ENCODE data around the gene PPP1R12A. TPM values are rescaled to one million over a fixed set of nuclear protein-coding genes. Genes with fewer than 3 reads are reported as not detected.

Gene PPP1R12A
- total and polyA plus RNA-seq, 9 of the 15 experiments (the other 6 are each of a cell fraction or from before 2014, with no cell fraction given): 26.4 to 119 (median 53.3) TPM

DNA sequence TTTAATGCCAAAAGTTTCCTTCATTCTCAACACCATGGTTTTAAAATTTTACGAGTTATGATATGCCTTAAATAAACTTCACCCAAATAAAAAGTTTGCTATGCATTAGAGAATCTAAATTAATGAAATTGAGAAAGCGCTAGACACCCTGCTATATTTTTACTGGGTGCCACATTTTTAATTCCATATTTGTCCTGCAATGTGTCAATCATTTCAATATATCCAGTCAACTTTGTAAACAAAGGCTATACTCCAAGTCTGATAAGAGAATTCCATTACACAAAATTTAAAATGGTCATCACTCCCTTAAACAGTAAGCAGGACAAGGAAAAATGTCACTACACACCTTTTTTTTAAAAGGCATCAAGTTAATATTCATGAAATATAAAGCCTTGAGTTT, 1.9 kb downstream of the PPP1R12A start (continued):
- 0 out of 2 replicates have a peak, but pooled peaks have one; percentile 10 for TF ChIP-seq RBFOX2 (IDR thresholded peaks at IDR 0.05; ENCODE audit: low read depth, low read length)
- TF ChIP-seq FOXJ2 (tag; IDR thresholded peaks at IDR 0.05): peak; percentile 71; the same call in 1 of the 2 replicates
- no peak for TF ChIP-seq OTX1 (CRISPR knock-in tag; IDR thresholded peaks at IDR 0.05)
- TF ChIP-seq ZNF384 (IDR thresholded peaks at IDR 0.05; ENCODE audit: low read depth, low read length): no peak
- no peak for TF ChIP-seq POLR2AphosphoS2 (IDR thresholded peaks at IDR 0.05; ENCODE audit: low read length)
- no peak for TF ChIP-seq ZNF23 (CRISPR knock-in tag; IDR thresholded peaks at IDR 0.05)
- TF ChIP-seq, protein P1, sequence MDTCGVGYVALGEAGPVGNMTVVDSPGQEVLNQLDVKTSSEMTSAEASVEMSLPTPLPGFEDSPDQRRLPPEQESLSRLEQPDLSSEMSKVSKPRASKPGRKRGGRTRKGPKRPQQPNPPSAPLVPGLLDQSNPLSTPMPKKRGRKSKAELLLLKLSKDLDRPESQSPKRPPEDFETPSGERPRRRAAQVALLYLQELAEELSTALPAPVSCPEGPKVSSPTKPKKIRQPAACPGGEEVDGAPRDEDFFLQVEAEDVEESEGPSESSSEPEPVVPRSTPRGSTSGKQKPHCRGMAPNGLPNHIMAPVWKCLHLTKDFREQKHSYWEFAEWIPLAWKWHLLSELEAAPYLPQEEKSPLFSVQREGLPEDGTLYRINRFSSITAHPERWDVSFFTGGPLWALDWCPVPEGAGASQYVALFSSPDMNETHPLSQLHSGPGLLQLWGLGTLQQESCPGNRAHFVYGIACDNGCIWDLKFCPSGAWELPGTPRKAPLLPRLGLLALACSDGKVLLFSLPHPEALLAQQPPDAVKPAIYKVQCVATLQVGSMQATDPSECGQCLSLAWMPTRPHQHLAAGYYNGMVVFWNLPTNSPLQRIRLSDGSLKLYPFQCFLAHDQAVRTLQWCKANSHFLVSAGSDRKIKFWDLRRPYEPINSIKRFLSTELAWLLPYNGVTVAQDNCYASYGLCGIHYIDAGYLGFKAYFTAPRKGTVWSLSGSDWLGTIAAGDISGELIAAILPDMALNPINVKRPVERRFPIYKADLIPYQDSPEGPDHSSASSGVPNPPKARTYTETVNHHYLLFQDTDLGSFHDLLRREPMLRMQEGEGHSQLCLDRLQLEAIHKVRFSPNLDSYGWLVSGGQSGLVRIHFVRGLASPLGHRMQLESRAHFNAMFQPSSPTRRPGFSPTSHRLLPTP (IDR thresholded peaks at IDR 0.05; ENCODE audit: borderline replicate concordance, extremely low read depth, insufficient read length): no peak
- no peak for TF ChIP-seq KDM1A (IDR thresholded peaks at IDR 0.05)
- TF ChIP-seq ZNF76 (CRISPR knock-in tag; IDR thresholded peaks at IDR 0.05; ENCODE audit: borderline replicate concordance): no peak
- TF ChIP-seq ZNF165 (CRISPR knock-in tag; IDR thresholded peaks at IDR 0.05; ENCODE audit: borderline replicate concordance): no peak
- TF ChIP-seq SP1 (CRISPR knock-in tag; IDR thresholded peaks at IDR 0.05): no peak
- TF ChIP-seq GABPA (tag; conservative IDR thresholded peaks at IDR 0.05; ENCODE audit: low read depth): peak; percentile 13; the same call in 1 of the 2 replicates
- no peak for TF ChIP-seq EP400 (IDR thresholded peaks at IDR 0.05)
- no peak for TF ChIP-seq SMARCA4 (IDR thresholded peaks at IDR 0.05)
- TF ChIP-seq, protein P2, sequence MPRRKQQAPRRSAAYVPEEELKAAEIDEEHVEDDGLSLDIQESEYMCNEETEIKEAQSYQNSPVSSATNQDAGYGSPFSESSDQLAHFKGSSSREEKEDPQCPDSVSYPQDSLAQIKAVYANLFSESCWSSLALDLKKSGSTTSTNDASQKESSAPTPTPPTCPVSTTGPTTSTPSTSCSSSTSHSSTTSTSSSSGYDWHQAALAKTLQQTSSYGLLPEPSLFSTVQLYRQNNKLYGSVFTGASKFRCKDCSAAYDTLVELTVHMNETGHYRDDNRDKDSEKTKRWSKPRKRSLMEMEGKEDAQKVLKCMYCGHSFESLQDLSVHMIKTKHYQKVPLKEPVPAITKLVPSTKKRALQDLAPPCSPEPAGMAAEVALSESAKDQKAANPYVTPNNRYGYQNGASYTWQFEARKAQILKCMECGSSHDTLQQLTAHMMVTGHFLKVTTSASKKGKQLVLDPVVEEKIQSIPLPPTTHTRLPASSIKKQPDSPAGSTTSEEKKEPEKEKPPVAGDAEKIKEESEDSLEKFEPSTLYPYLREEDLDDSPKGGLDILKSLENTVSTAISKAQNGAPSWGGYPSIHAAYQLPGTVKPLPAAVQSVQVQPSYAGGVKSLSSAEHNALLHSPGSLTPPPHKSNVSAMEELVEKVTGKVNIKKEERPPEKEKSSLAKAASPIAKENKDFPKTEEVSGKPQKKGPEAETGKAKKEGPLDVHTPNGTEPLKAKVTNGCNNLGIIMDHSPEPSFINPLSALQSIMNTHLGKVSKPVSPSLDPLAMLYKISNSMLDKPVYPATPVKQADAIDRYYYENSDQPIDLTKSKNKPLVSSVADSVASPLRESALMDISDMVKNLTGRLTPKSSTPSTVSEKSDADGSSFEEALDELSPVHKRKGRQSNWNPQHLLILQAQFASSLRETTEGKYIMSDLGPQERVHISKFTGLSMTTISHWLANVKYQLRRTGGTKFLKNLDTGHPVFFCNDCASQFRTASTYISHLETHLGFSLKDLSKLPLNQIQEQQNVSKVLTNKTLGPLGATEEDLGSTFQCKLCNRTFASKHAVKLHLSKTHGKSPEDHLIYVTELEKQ (CRISPR knock-in tag; IDR thresholded peaks at IDR 0.05): no peak

Measured in K562 (cell line).